NCI-H460 (cell line): ENCODE measurements around the gene MT1H. TPM values are rescaled to one million over a fixed set of nuclear protein-coding genes. Genes with fewer than 3 reads are reported as not detected.
"Not testable (repeated sequence)": the region's sequence is repeated elsewhere in the genome, so short reads cannot be mapped to it uniquely, and the experiment has no call there.

ENCODE experiments used
- DNase-seq: peaks from one replicate; pipeline ENCODE4 v3.0.0-alpha.2; 2016; ENCODE audit warnings: low read depth; ENCODE audit errors: extremely low read depth
- total RNA-seq: library from RNA; depleted of rRNA; stranded (reverse); fragments of >200 nt; shearing (Covaris generic); gene quantifications from 2 replicates; pipeline ENCODE4 v1.2.3, GENCODE V29; 2014

The MT1H gene
- total RNA-seq, 1 experiment from 2014 or later = not detected

- DNase-seq = no peak
Observed at GRCh38 chr16:56662357-56663354, 7.0 kb upstream of the MT1H start.

GRCh38 chr16:56664506-56664905, 5.1 kb upstream of the MT1H start:
- DNase-seq = no peak

- not testable (repeated sequence) for DNase-seq
Observed at GRCh38 chr16:56665286-56666261, 4.0 kb upstream of the MT1H start.

- DNase-seq = no peak
Observed at GRCh38 chr16:56667581-56668571, 1.7 kb upstream of the MT1H start, which contains the start of gene MT1G. MT1G (minus strand) TSS chr16:56668065; CDS start chr16:56667993, 72 bp downstream.

GRCh38 chr16:56669840-56670619, 416 bp downstream of the MT1H start:
- DNase-seq = no peak

GRCh38 chr16:56670620-56670934, 963 bp downstream of the MT1H start:
- no peak for DNase-seq

GRCh38 chr16:56671691-56672090, 2.1 kb downstream of the MT1H start:
- DNase-seq = not testable (repeated sequence)

GRCh38 chr16:56672171-56672570, 2.6 kb downstream of the MT1H start:
- not testable (repeated sequence) for DNase-seq

- DNase-seq = no peak
Observed at GRCh38 chr16:56672761-56673536, 3.3 kb downstream of the MT1H start.

GRCh38 chr16:56673921-56674320, 4.3 kb downstream of the MT1H start:
- peak; percentile 15 for DNase-seq

GRCh38 chr16:56674570-56674969, 5.0 kb downstream of the MT1H start:
- DNase-seq = not testable (repeated sequence)

GRCh38 chr16:56675685-56676210, 6.1 kb downstream of the MT1H start:
- DNase-seq = no peak

GRCh38 chr16:56677474-56677873, 7.9 kb downstream of the MT1H start:
- no peak for DNase-seq

GRCh38 chr16:56679078-56679730, 9.6 kb downstream of the MT1H start:
- DNase-seq = no peak

- no peak for DNase-seq
Observed at GRCh38 chr16:56679818-56680217, 10.2 kb downstream of the MT1H start.

- peak; percentile 83 for DNase-seq
Observed at GRCh38 chr16:56681939-56682702, 12.5 kb downstream of the MT1H start, which contains the start of gene MT1X. MT1X (plus strand) TSS chr16:56682470; CDS start chr16:56682541, 71 bp downstream.
